HEK293 (cell line): ENCODE measurements around the gene PITPNM3.
A peak's percentile ranks its signal among the peaks of the same experiment; 100 is the strongest.

ENCODE experiments used
- CTCF ChIA-PET: fragments of 350-600 bp; formaldehyde crosslinking; extraction: SDS; loops from one replicate; lab custom pipeline; 2021; ENCODE audit warnings: antibody characterized with exemption; lab: Yijun Ruan, JAX
- POLR2A ChIA-PET: fragments of 300-600 bp; formaldehyde crosslinking; extraction: SDS; loops from one replicate; lab custom pipeline; 2020; ENCODE audit warnings: antibody characterized with exemption, inconsistent platforms; lab: Yijun Ruan, JAX
- H3K27ac ChIP-seq: fragments of 200-500 bp; sonication (Bioruptor generic); 2 replicates; pipeline ENCODE4 v1.5.1; 2014; ENCODE audit warnings: low read depth, low read length, control low read depth, inconsistent platforms; ENCODE audit errors: extremely low read depth
- H3K36me3 ChIP-seq, 2 experiments: fragments of 200-500 bp in 1 of 2; sonication (Bioruptor generic) in 1 of 2; 1 replicate in 1 of 2; 2 replicates in 1 of 2; pipeline ENCODE4 v1.5.1; 2014 to 2017; ENCODE audit warnings: inconsistent platforms in 2 of 2, low read length in 2 of 2; ENCODE audit not compliant: control insufficient read depth in 2 of 2, insufficient read depth in 1 of 2
- H3K4me1 ChIP-seq: fragments of 200-500 bp; sonication (Bioruptor generic); 2 replicates; pipeline ENCODE4 v1.5.1; 2014; ENCODE audit warnings: mild to moderate bottlenecking, low read length, inconsistent platforms; ENCODE audit not compliant: control insufficient read depth, insufficient read depth
- H3K4me3 ChIP-seq: 2 replicates; pipeline ENCODE4 v1.5.1; 2011; ENCODE audit warnings: low read depth, mild to moderate bottlenecking, control low read depth, low read length, moderate library complexity
- H3K9me3 ChIP-seq: fragments of 200-500 bp; sonication (Bioruptor generic); 2 replicates; pipeline ENCODE4 v1.5.1; 2014; ENCODE audit warnings: low read depth, low read length, inconsistent platforms; ENCODE audit not compliant: control insufficient read depth, insufficient read depth
- EGR2 ChIP-seq: fragments of 450-650 bp; formaldehyde crosslinking; IDR thresholded peaks from 2 replicates; pipeline ENCODE4 v1.5.1; 2016; ENCODE audit warnings: low read depth, missing biosample characterization, missing genetic modification characterization
- IKZF3 ChIP-seq: fragments of 450-650 bp; IDR thresholded peaks from 2 replicates; pipeline ENCODE4 v1.5.0; 2018; ENCODE audit warnings: missing biosample characterization, mild to moderate bottlenecking, missing genetic modification characterization, moderate library complexity
- SP3 ChIP-seq: fragments of 450-650 bp; formaldehyde crosslinking; IDR thresholded peaks from 2 replicates; pipeline ENCODE4 v1.5.1; 2016; ENCODE audit warnings: missing biosample characterization, missing genetic modification characterization
- ZBTB21 ChIP-seq: fragments of 450-650 bp; formaldehyde crosslinking; IDR thresholded peaks from 2 replicates; pipeline ENCODE4 v1.5.1; 2017; ENCODE audit warnings: missing biosample characterization, missing genetic modification characterization
- ZFHX2 ChIP-seq: fragments of 450-650 bp; formaldehyde crosslinking; conservative IDR thresholded peaks from 2 replicates; pipeline ENCODE4 v1.5.1; 2016; ENCODE audit warnings: missing biosample characterization, missing genetic modification characterization
- ZFP69B ChIP-seq: fragments of 450-650 bp; formaldehyde crosslinking; IDR thresholded peaks from 2 replicates; pipeline ENCODE4 v1.5.1; 2016; ENCODE audit warnings: missing biosample characterization, missing genetic modification characterization
- ZIC2 ChIP-seq: fragments of 450-650 bp; formaldehyde crosslinking; IDR thresholded peaks from 2 replicates; pipeline ENCODE4 v1.5.1; 2016; ENCODE audit warnings: missing biosample characterization, missing genetic modification characterization
- ZNF114 ChIP-seq: fragments of 450-650 bp; formaldehyde crosslinking; IDR thresholded peaks from 2 replicates; pipeline ENCODE4 v1.5.0; 2017; ENCODE audit warnings: missing biosample characterization, missing genetic modification characterization
- ZNF133 ChIP-seq: fragments of 450-650 bp; formaldehyde crosslinking; IDR thresholded peaks from 2 replicates; pipeline ENCODE4 v1.5.1; 2016; ENCODE audit warnings: missing biosample characterization, missing genetic modification characterization
- ZNF184 ChIP-seq: fragments of 450-650 bp; IDR thresholded peaks from 2 replicates; pipeline ENCODE4 v1.5.1; 2018; ENCODE audit warnings: missing biosample characterization, mild to moderate bottlenecking, missing genetic modification characterization
- ZNF214 ChIP-seq: fragments of 450-650 bp; formaldehyde crosslinking; IDR thresholded peaks from 2 replicates; pipeline ENCODE4 v1.5.1; 2017; ENCODE audit warnings: missing biosample characterization, mild to moderate bottlenecking, missing genetic modification characterization, borderline replicate concordance
- ZNF221 ChIP-seq: fragments of 450-650 bp; formaldehyde crosslinking; IDR thresholded peaks from 2 replicates; pipeline ENCODE4 v1.5.1; 2017; ENCODE audit warnings: missing biosample characterization, missing genetic modification characterization, borderline replicate concordance
- ZNF266 ChIP-seq: fragments of 450-650 bp; formaldehyde crosslinking; IDR thresholded peaks from 2 replicates; pipeline ENCODE4 v1.5.1; 2016; ENCODE audit warnings: missing biosample characterization, missing genetic modification characterization, low read depth
- ZNF416 ChIP-seq: fragments of 450-650 bp; formaldehyde crosslinking; IDR thresholded peaks from 2 replicates; pipeline ENCODE4 v1.5.1; 2016; ENCODE audit warnings: missing biosample characterization, missing genetic modification characterization
- ZNF426 ChIP-seq: fragments of 450-650 bp; formaldehyde crosslinking; IDR thresholded peaks from 2 replicates; pipeline ENCODE4 v1.5.1; 2017; ENCODE audit warnings: missing biosample characterization, missing genetic modification characterization, mild to moderate bottlenecking, inconsistent platforms, moderate library complexity
- ZNF555 ChIP-seq: fragments of 450-650 bp; formaldehyde crosslinking; conservative IDR thresholded peaks from 2 replicates; pipeline ENCODE4 v1.5.1; 2017; ENCODE audit warnings: missing biosample characterization, mild to moderate bottlenecking, missing genetic modification characterization, inconsistent platforms
- ZNF777 ChIP-seq: fragments of 450-650 bp; formaldehyde crosslinking; IDR thresholded peaks from 2 replicates; pipeline ENCODE4 v1.5.1; 2017; ENCODE audit warnings: missing biosample characterization, missing genetic modification characterization, borderline replicate concordance
- ZNF791 ChIP-seq: fragments of 450-650 bp; formaldehyde crosslinking; IDR thresholded peaks from 2 replicates; pipeline ENCODE4 v1.5.1; 2016; ENCODE audit warnings: missing biosample characterization, missing genetic modification characterization
- TF ChIP-seq, protein P1 (sequence below): fragments of 450-650 bp; formaldehyde crosslinking; IDR thresholded peaks from 2 replicates; pipeline ENCODE4 v1.5.0; 2017; ENCODE audit warnings: missing biosample characterization, missing genetic modification characterization, borderline replicate concordance

PITPNM3 gene

DNA sequence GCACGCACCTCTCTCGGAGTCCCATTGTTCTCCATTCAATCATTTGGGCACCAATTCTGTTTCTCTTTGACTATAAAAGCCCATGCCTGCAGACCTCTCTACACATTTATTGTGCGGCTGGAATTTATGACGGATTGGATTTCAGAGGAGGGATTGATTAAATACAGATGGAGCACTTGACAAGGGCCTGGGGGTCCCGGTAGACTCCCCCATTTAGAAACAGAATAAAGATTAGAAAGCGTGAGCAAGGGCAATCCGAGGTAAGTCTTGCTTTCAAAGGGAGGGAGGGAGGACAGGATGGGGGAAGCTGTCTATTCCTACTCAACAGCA is 15.1 kb upstream of the PITPNM3 start:
- Histone ChIP-seq H3K4me1 (no peaks in the 10 kb centered on the region), H3K27ac (no peak overlapping the region), H3K9me3 (no peaks in the 10 kb centered on the region)
- CTCF ChIA-PET: no interaction called here
- no peak for TF ChIP-seq ZNF221 (tag by site-specific recombination)
- no peak for TF ChIP-seq ZNF266 (tag by site-specific recombination)
- TF ChIP-seq ZNF114 (tag by site-specific recombination): no peak
- no peak for TF ChIP-seq IKZF3 (tag by site-specific recombination)
- TF ChIP-seq SP3: no peak
- no peak for TF ChIP-seq ZNF791
- TF ChIP-seq, all 188 proteins: peak for 0
- Histone ChIP-seq H3K4me3 (no peak overlapping the region), H3K36me3 (peaks cover 0 to 8% of the 10 kb centered on the region in 2 experiments; a peak in 1 of 3 replicates)
- POLR2A ChIA-PET: interaction anchor here (0.7 kb wide), 2 partner anchors 12 to 99 kb away, joined by 4 to 5 read pairs; no protein-coding TSS in a partner anchor

DNA sequence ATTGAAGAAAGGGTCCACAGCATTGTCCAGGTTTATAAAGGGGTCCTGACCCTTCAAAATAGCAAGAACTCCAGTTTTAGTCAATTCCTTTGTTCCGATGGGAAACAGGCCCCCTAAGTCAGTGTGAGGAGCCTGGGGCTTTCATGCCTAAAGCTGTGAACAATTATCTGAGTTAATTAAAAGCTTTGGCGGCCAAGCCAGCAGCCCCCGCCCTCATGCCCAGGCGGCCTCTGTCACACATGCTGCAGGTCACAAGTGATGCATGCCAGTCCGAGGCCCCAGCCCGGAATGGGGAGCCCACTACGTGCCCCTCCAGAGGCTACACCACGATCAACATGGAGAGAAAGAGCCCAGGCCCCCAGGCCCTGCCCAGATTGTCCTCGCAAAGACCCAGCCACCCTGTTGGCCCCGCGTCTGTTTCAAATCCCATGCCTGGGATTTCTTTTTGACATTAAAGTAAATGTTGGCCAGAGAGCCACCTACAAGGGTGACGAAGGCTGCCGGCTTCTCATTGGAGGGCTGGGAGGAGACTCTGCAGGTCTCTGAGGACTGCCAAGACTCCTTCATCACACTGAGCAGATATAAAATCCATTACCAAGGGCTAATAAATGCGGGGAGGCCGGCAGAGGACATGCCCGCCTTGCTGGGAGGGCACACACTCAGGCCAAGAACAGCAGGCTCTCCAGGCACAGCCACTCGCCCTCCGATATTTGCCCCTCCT is 14.5 kb upstream of the PITPNM3 start:
- H3K27ac ChIP-seq: no peak overlapping the region
- TF ChIP-seq ZNF426 (tag by site-specific recombination): no peak
- no peak for TF ChIP-seq ZNF777
- TF ChIP-seq ZNF214: no peak
- no peak for TF ChIP-seq EGR2 (tag by site-specific recombination)
- H3K36me3 ChIP-seq: peaks cover 0 to 8% of the 10 kb centered on the region in 2 experiments; a peak in 1 of 3 replicates
- H3K9me3 ChIP-seq: no peaks in the 10 kb centered on the region
- no peak overlapping the region for H3K4me3 ChIP-seq
- CTCF ChIA-PET: no interaction called here
- POLR2A ChIA-PET: no interaction called here
- H3K4me1 ChIP-seq: no peaks in the 10 kb centered on the region

DNA sequence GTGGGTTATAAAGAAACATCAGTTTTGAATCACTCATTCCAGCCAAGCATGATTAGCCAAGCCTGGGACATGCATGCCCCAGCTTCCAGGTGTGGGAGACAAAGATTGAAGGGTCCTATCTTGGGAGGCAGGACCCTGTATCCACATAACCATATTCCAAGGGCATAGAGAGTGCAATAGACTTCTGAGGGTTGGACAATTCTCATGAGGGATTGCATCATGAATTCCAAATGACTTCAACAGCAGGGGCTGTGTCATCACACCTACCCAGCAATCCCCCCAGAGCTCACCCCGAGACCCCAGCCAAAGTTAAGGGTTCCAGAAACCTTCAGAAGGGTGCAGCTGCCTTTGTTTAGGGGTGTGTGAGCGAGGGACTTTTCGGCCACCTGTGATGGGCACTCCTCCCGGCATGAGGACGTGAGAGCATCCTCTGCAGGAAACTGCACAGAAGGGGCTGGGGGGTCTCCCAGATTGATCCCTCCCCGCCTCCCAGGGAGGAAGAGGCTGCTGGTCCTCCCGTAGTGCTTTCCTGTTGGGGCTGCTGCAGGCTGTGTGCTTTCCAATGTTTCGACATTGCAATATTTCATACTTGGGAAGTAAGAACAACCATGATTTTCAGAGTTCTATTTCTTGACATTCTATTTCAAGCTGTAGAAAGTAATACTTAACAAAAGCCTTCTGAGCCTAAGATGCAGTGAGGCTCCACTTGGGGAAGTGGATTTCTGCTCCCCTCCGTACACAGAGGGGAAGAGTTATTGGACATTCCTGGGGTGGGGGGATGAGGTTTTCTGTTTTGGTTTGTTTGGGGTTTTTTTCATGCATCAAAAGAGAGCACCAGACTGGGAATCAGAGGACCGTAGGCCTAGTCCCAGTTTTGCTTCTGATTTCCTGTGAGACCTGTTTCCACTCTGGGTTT is 13.3 kb upstream of the PITPNM3 start:
- no peak overlapping the region for H3K4me3 ChIP-seq
- ChIA-PET CTCF (no interaction called here), POLR2A (no interaction called here)
- TF ChIP-seq ZNF777 (no peak), ZBTB21 (no peak), ZNF266 (tag by site-specific recombination) (no peak), ZNF133 (tag by site-specific recombination) (no peak), ZIC2 (tag by site-specific recombination) (peak; percentile 40; the same call in 1 of the 2 replicates), ZFP69B (tag by site-specific recombination) (no peak)
- no peaks in the 10 kb centered on the region for H3K9me3 ChIP-seq
- H3K27ac ChIP-seq: no peak overlapping the region
- H3K4me1 ChIP-seq: no peaks in the 10 kb centered on the region
- H3K36me3 ChIP-seq: peaks cover 0 to 5% of the 10 kb centered on the region in 2 experiments; a peak in 1 of 3 replicates

DNA sequence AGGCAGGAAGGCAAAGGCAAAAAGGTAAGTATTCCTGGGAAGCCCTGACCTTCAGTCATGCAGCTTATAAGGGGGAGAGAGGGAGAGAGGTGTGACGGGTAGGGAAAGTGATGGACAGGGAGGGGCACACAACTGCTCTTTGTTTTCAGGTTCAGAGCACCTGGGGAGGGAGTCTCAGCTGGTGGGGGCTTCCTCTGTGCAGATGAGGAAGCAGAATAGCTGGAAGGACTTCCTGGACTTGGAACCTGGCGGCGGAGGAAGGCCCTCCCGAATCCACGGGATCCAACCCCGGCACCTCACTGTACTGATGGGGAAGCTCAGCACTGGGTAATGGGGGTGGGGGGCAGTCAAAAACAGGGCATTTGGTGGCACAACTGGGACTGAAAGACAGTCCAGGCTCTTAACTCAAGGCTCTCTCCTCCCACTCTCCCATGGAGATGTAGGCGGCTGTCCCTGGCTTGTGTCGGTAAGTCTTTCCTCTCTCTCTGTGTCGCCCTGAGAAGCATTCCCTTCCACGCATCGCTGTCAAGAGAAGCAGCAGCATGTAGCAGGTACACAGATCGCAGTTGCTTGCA is 11.9 kb upstream of the PITPNM3 start:
- CTCF ChIA-PET: no interaction called here
- no peaks in the 10 kb centered on the region for H3K9me3 ChIP-seq
- POLR2A ChIA-PET: no interaction called here
- H3K4me1 ChIP-seq: no peaks in the 10 kb centered on the region
- no peak overlapping the region for H3K4me3 ChIP-seq
- no peaks in the 10 kb centered on the region for H3K36me3 ChIP-seq
- TF ChIP-seq ZNF184 (tag by site-specific recombination): no peak
- no peak for TF ChIP-seq ZNF555
- TF ChIP-seq, protein P1, sequence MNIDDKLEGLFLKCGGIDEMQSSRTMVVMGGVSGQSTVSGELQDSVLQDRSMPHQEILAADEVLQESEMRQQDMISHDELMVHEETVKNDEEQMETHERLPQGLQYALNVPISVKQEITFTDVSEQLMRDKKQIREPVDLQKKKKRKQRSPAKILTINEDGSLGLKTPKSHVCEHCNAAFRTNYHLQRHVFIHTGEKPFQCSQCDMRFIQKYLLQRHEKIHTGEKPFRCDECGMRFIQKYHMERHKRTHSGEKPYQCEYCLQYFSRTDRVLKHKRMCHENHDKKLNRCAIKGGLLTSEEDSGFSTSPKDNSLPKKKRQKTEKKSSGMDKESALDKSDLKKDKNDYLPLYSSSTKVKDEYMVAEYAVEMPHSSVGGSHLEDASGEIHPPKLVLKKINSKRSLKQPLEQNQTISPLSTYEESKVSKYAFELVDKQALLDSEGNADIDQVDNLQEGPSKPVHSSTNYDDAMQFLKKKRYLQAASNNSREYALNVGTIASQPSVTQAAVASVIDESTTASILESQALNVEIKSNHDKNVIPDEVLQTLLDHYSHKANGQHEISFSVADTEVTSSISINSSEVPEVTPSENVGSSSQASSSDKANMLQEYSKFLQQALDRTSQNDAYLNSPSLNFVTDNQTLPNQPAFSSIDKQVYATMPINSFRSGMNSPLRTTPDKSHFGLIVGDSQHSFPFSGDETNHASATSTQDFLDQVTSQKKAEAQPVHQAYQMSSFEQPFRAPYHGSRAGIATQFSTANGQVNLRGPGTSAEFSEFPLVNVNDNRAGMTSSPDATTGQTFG: no peak
- no peak for TF ChIP-seq ZNF416 (tag by site-specific recombination)
- 0 out of 2 replicates have a peak, but pooled peaks have one; percentile 24 for TF ChIP-seq EGR2 (tag by site-specific recombination)
- peak; percentile 59 for TF ChIP-seq ZFHX2 (tag by site-specific recombination)
- H3K27ac ChIP-seq: no peak overlapping the region
